Ishikawa (cell line): ENCODE data around the gene ADGRF4.

Source experiments
- CEBPB ChIP-seq: IDR thresholded peaks from 2 replicates; pipeline ENCODE4 v1.6.1; 2012
- CREB1 ChIP-seq: IDR thresholded peaks from 2 replicates; pipeline ENCODE4 v1.6.1; 2012; ENCODE audit warnings: low read depth
- EGR1 ChIP-seq: IDR thresholded peaks from 2 replicates; pipeline ENCODE4 v1.6.1; 2012
- EP300 ChIP-seq: IDR thresholded peaks from 2 replicates; pipeline ENCODE4 v1.6.1; 2012; ENCODE audit warnings: borderline replicate concordance
- FOXM1 ChIP-seq: IDR thresholded peaks from 2 replicates; pipeline ENCODE4 v1.6.1; 2012; ENCODE audit warnings: low read depth, borderline replicate concordance
- NFIC ChIP-seq: IDR thresholded peaks from 2 replicates; pipeline ENCODE4 v1.6.1; 2012
- RAD21 ChIP-seq: IDR thresholded peaks from 2 replicates; pipeline ENCODE4 v1.6.1; 2012; ENCODE audit warnings: low read depth
- REST ChIP-seq: IDR thresholded peaks from 2 replicates; pipeline ENCODE4 v1.6.1; 2012; ENCODE audit warnings: low read depth, mild to moderate bottlenecking
- TAF1 ChIP-seq: IDR thresholded peaks from 2 replicates; pipeline ENCODE4 v1.6.1; 2012; ENCODE audit warnings: low read depth, mild to moderate bottlenecking
- TCF12 ChIP-seq: IDR thresholded peaks from 2 replicates; pipeline ENCODE4 v1.6.1; 2012; ENCODE audit warnings: low read depth
- TEAD4 ChIP-seq: IDR thresholded peaks from 2 replicates; pipeline ENCODE4 v1.6.1; 2012
- YY1 ChIP-seq: IDR thresholded peaks from 2 replicates; pipeline ENCODE4 v1.6.1; 2012; ENCODE audit warnings: low read depth
- ZBTB7A ChIP-seq: IDR thresholded peaks from 2 replicates; pipeline ENCODE4 v1.6.1; 2012; ENCODE audit warnings: low read depth
- TF ChIP-seq, protein P1 (sequence below): IDR thresholded peaks from 2 replicates; pipeline ENCODE4 v1.6.1; 2012
- TF ChIP-seq, protein P2 (sequence below): IDR thresholded peaks from 2 replicates; pipeline ENCODE4 v1.6.1; 2012

Gene ADGRF4

DNA sequence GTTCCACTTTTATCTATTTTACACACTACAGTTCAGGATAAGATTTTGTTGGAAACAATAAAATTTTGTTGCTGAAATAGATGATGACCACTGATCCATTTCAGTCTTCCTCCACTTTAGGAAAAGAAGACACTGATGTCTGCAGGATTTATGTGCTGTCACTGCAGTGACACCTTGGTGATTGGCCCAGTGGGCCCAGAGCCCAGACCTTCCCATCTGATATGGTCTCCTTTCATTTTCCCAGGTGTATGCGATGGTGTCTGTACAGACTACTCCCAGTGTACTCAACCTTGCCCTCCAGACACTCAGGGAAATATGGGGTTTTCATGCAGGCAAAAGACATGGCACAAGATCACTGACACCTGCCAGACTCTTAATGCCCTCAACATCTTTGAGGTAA lies 19.6 kb upstream of the ADGRF4 start:
- TF ChIP-seq RAD21 (no peak), TAF1 (no peak), REST (no peak), TEAD4 (no peak), ZBTB7A (no peak), NFIC (no peak), FOXM1 (no peak), CEBPB (no peak), YY1 (no peak), EGR1 (no peak), TCF12 (no peak), EP300 (no peak), CREB1 (no peak)
- TF ChIP-seq, protein P1, sequence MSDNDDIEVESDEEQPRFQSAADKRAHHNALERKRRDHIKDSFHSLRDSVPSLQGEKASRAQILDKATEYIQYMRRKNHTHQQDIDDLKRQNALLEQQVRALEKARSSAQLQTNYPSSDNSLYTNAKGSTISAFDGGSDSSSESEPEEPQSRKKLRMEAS, result no peak
- TF ChIP-seq, protein P2, sequence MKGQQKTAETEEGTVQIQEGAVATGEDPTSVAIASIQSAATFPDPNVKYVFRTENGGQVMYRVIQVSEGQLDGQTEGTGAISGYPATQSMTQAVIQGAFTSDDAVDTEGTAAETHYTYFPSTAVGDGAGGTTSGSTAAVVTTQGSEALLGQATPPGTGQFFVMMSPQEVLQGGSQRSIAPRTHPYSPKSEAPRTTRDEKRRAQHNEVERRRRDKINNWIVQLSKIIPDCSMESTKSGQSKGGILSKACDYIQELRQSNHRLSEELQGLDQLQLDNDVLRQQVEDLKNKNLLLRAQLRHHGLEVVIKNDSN, result no peak

DNA sequence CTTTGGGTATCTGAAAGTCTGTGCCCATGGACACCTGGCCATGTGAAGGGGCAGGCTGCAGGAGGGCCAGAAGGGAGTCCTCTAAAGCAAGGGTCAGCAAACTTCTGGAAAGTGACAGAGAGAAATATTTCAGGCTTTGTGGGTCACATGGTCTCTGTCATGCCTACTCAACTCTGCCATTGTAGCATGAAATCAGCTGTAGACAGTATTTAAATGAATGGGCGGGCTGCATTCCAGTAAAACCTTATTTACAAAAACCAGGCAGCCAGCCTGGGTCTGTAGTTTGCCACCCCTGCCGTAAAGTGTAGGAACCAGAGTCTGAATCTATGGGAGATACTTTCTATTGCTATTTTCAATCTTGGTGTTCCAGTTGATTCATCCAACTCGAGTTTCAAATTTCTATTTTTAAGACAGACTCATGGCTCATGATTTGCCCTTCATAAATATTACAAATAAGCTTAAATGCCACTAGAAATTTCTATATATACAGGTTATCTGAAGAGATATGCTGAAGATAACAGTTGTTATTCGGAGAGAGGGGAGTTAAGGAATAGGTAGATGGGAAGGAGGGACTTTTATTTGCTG lies 19.0 kb upstream of the ADGRF4 start:
- no peak for TF ChIP-seq CREB1
- TF ChIP-seq, protein P2, result peak; percentile 27; the same call in 1 of the 2 replicates

DNA sequence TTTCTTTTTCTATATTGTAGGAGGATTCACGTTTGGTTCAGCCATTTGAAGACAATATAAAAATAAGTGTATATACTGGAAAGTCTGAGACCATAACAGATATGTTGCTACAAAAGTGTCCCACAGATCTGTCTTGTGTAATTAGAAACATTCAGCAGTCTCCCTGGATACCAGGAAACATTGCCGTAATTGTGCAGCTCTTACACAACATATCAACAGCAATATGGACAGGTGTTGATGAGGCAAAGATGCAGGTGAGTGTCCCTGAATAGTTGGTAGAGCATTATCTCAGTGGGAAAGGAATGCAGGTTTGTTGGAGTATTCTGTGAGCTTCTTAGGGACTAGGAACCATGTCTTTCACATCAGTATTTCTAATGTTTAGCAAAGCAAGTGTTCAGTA lies 18.3 kb upstream of the ADGRF4 start:
- TF ChIP-seq RAD21, result no peak
- no peak for TF ChIP-seq TCF12
- no peak for TF ChIP-seq YY1
- TF ChIP-seq CREB1, result no peak
- no peak for TF ChIP-seq NFIC
- TF ChIP-seq TEAD4, result no peak
- TF ChIP-seq, protein P1, result no peak
- TF ChIP-seq TAF1, result no peak

DNA sequence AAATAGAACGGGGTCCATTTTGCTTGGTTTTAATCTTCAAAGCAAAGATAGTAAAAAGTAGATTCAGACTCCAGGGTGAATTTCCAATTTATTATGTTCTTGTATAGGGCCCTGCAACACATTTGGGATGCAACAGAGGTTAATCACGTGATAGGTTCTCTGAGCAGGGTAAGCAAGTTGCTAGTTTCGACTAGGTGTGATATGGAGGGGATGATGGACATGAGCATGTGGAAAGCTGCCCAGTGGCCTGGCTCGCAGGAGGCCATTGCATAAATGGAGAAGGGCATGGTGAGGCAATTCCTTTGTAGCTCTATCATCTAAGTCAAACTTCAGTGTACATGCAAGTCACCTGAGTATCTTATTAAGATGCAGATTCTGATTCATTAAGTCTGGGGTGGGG lies 17.7 kb upstream of the ADGRF4 start:
- TF ChIP-seq TCF12 (no peak), CREB1 (no peak), YY1 (no peak), FOXM1 (no peak), NFIC (no peak), ZBTB7A (no peak), REST (no peak), EGR1 (no peak), TEAD4 (no peak), RAD21 (no peak), CEBPB (no peak), TAF1 (no peak), EP300 (no peak)
- TF ChIP-seq, protein P1, result no peak
- TF ChIP-seq, protein P2, result no peak

DNA sequence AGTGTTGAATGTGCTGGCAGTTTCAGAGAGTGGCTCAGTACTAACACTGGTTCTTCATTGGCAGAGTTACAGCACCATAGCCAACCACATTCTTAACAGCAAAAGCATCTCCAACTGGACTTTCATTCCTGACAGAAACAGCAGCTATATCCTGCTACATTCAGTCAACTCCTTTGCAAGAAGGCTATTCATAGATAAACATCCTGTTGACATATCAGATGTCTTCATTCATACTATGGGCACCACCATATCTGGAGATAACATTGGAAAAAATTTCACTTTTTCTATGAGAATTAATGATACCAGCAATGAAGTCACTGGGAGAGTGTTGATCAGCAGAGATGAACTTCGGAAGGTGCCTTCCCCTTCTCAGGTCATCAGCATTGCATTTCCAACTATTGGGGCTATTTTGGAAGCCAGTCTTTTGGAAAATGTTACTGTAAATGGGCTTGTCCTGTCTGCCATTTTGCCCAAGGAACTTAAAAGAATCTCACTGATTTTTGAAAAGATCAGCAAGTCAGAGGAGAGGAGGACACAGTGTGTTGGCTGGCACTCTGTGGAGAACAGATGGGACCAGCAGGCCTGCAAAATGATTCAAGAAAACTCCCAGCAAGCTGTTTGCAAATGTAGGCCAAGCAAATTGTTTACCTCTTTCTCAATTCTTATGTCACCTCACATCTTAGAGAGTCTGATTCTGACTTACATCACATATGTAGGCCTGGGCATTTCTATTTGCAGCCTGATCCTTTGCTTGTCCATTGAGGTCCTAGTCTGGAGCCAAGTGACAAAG lies 17.0 kb upstream of the ADGRF4 start:
- TF ChIP-seq ZBTB7A (no peak), TAF1 (no peak), TCF12 (no peak), RAD21 (no peak), REST (no peak), EGR1 (no peak), TEAD4 (no peak), CREB1 (no peak), CEBPB (no peak)
